ENCODE data around the gene KBTBD2. TPM values are rescaled to one million over a fixed set of nuclear protein-coding genes. Genes with fewer than 3 reads are reported as not detected.
"Not testable (repeated sequence)": the region's sequence is repeated elsewhere in the genome, so short reads cannot be mapped to it uniquely, and the experiment has no call there.

Gene KBTBD2
- total and polyA plus RNA-seq, 8 donors, result 28.7 to 70.4 (median 61.3) TPM

DNA sequence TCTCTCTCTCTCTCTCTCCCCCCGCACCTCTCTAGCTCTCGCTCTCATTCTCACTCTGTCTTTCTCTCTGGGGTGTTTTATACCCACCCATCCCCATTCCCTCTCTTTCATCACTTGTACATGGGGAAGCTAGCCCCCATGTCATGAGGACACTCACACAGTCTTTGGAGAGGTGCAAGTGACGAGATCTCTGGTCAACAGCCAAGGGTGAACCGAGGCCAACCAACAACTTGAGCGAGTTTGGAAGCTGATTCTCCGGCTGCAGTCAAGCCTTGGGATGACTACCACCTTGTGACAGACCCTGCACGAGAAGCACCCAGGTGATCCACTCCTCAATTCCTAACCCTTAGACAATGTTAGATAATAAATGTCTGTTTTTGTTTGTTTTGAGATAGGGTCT, 10.1 kb upstream of the KBTBD2 start:
- H3K9me3 ChIP-seq, result no peaks in the 10 kb centered on the region
- no peak overlapping the region for H3K27ac ChIP-seq
- no peak for ATAC-seq
- peaks cover 0 to 3% of the 10 kb centered on the region in 2 donors for H3K4me1 ChIP-seq
- DNase-seq, result no peak
- no peak overlapping the region for H3K4me3 ChIP-seq
- H3K36me3 ChIP-seq, result no peaks in the 10 kb centered on the region
- intact Hi-C loops (cut with DNase I), result no loop called here
- no peaks in the 10 kb centered on the region for H3K27me3 ChIP-seq
- TF ChIP-seq CTCF (IDR thresholded peaks at IDR 0.05), result no peak

DNA sequence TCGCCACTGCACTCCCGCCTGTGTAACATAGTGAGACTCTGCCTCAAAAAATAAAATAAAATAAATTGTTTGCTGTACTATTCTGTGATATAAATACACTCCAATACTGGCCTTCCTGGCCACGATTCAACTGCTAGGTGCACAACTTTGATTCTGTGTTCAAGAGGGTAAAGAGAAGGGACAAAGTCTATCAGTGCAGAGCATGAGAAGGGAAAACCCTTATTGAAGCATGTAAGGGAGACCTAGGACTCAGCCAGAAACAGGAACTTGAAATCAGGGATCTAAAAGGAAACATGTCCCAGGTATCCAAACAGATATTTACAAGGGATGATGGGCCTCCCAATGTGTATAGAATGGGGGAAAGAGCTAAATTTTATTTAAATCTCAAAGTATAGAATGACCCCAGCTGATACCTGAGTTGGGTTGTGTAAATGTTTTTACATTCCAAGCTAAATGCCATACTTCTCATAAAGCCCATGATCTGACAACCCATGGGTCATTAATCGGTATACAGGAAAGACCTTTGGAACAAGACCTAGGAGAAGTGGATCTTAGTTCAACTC, 9.0 kb upstream of the KBTBD2 start:
- Histone ChIP-seq H3K4me3 (no peak overlapping the region), H3K27me3 (no peaks in the 10 kb centered on the region), H3K4me1 (peaks cover 0 to 2% of the 10 kb centered on the region in 2 donors), H3K9me3 (no peaks in the 10 kb centered on the region), H3K27ac (no peak overlapping the region), H3K36me3 (no peaks in the 10 kb centered on the region)
- DNase-seq (no peak), ATAC-seq (no peak)
- intact Hi-C loops (cut with DNase I), result no loop called here
- TF ChIP-seq CTCF (IDR thresholded peaks at IDR 0.05), result no peak

DNA sequence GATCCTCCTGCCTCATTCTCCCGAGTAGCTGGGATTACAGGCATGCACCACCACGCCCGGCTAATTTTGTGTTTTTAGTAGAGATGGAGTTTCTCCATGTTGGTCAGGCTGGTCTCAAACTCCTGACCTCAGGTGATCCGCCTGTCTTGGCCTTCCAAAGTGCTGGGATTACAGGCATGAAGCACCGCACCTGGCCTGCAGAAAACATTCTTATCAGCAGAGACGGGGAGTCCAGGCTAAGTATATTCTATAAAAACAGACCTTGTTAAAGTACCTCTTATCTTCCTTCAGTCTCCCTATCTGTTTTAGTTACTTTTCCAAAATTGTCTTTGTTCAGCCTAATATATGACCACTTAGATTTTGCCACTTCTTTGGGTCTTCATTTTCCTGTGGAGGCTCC, 5.8 kb upstream of the KBTBD2 start:
- ATAC-seq, result not testable (repeated sequence)

GRCh38 chr7:32896564-32897347, 5.2 kb upstream of the KBTBD2 start:
- H3K27me3 ChIP-seq, result no peaks in the 10 kb centered on the region
- peaks cover 10 to 20% of the 10 kb centered on the region in 2 donors for H3K4me1 ChIP-seq
- no peak for DNase-seq
- H3K9me3 ChIP-seq, result no peaks in the 10 kb centered on the region
- no peak overlapping the region for H3K4me3 ChIP-seq
- intact Hi-C loops (cut with DNase I), result no loop called here
- H3K27ac ChIP-seq, result no peak overlapping the region
- TF ChIP-seq CTCF (IDR thresholded peaks at IDR 0.05), result no peak
- no peak for ATAC-seq
- H3K36me3 ChIP-seq, result no peaks in the 10 kb centered on the region

More for the DNA sequence above, 5.8 kb upstream of the KBTBD2 start:
- H3K4me3 ChIP-seq; H3K9me3 ChIP-seq; intact Hi-C loops (cut with DNase I); H3K36me3 ChIP-seq; DNase-seq; H3K27me3 ChIP-seq; H3K27ac ChIP-seq: not testable (repeated sequence)
- H3K4me1 ChIP-seq, result peaks cover 10 to 18% of the 10 kb centered on the region in 2 donors

DNA sequence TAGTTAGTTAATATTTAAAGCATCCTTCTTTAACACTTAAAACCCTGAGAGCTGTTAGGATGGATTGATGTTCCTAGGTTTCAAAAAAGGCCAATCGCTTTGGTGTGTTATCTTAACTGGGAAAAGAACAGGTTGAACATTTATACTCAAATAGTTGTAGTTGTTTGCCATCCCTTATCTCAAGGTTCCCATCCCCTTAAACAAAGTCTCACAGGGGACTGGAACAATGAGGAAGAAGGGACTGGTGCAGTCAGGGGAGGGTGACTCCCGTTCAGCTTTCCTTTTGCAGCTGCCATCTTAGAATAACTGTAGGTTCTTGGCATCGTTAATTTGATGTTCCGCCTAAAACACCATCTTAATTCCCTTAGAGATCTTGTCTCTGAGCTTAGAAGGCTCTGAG, 2.6 kb upstream of the KBTBD2 start:
- H3K27me3 ChIP-seq, result no peaks in the 10 kb centered on the region
- intact Hi-C loops (cut with DNase I), result no loop called here
- H3K36me3 ChIP-seq, result no peaks in the 10 kb centered on the region
- H3K27ac ChIP-seq, result peak overlapping the region in 1 of 2 donors; percentile 99
- peaks cover 10 to 32% of the 10 kb centered on the region in 2 donors for H3K4me1 ChIP-seq
- no peak for DNase-seq
- ATAC-seq, result no peak
- no peak for TF ChIP-seq CTCF (IDR thresholded peaks at IDR 0.05)
- H3K4me3 ChIP-seq, result no peak overlapping the region
- H3K9me3 ChIP-seq, result no peaks in the 10 kb centered on the region
